WERI-Rb-1 (cell line): ENCODE measurements around the gene CDC42BPB.

Experiments used
- DNase-seq: peaks from one replicate; pipeline ENCODE4 v3.0.0-alpha.2; 2020
- H3K27ac ChIP-seq: fragments of 250-450 bp; sonication (Bioruptor Pico); 2 replicates; pipeline ENCODE4 v1.5.1; 2020; ENCODE audit warnings: mild to moderate bottlenecking, moderate library complexity
- H3K27me3 ChIP-seq: fragments of 250-450 bp; sonication (Bioruptor Pico); 2 replicates; pipeline ENCODE4 v1.5.1; 2021; ENCODE audit warnings: mild to moderate bottlenecking, low read depth, moderate library complexity; ENCODE audit not compliant: insufficient read depth, severe bottlenecking
- H3K36me3 ChIP-seq: fragments of 250-450 bp; sonication (Bioruptor Pico); 2 replicates; pipeline ENCODE4 v1.5.1; 2020; ENCODE audit warnings: mild to moderate bottlenecking, moderate library complexity
- H3K4me3 ChIP-seq: 2 replicates; pipeline ENCODE4 v1.5.1; 2011; ENCODE audit warnings: low read depth, mild to moderate bottlenecking, control low read depth, low read length
- H3K9me3 ChIP-seq: fragments of 250-450 bp; sonication (Bioruptor Pico); 2 replicates; pipeline ENCODE4 v1.5.1; 2021; ENCODE audit warnings: mild to moderate bottlenecking, moderate library complexity; ENCODE audit not compliant: severe bottlenecking
- CTCF ChIP-seq: IDR thresholded peaks from 2 replicates; pipeline ENCODE4 v1.5.1; 2011; ENCODE audit warnings: low read depth, mild to moderate bottlenecking, control low read depth, inconsistent platforms, low read length

The CDC42BPB gene

GRCh38 chr14:102980409-102980810, 76.9 kb downstream of the CDC42BPB start:
- no peaks in the 10 kb centered on the region for H3K9me3 ChIP-seq
- TF ChIP-seq CTCF, result no peak
- no peak overlapping the region for H3K27ac ChIP-seq
- H3K36me3 ChIP-seq, result peaks cover 67% of the 10 kb centered on the region
- no peak overlapping the region for H3K4me3 ChIP-seq
- no peak for DNase-seq
- no peaks in the 10 kb centered on the region for H3K27me3 ChIP-seq

- no peaks in the 10 kb centered on the region for H3K27me3 ChIP-seq
- no peaks in the 10 kb centered on the region for H3K9me3 ChIP-seq
- peaks cover 74% of the 10 kb centered on the region for H3K36me3 ChIP-seq
- no peak for TF ChIP-seq CTCF
- H3K4me3 ChIP-seq, result no peak overlapping the region
- H3K27ac ChIP-seq, result no peak overlapping the region
- DNase-seq, result no peak
These were observed 77.9 kb downstream of the CDC42BPB start for GRCh38 chr14:102979406-102979805.

- peaks cover 84% of the 10 kb centered on the region for H3K36me3 ChIP-seq
- H3K9me3 ChIP-seq, result no peaks in the 10 kb centered on the region
- no peaks in the 10 kb centered on the region for H3K27me3 ChIP-seq
- no peak overlapping the region for H3K4me3 ChIP-seq
- no peak for TF ChIP-seq CTCF
- no peak for DNase-seq
- H3K27ac ChIP-seq, result no peak overlapping the region
These were observed 79.9 kb downstream of the CDC42BPB start for GRCh38 chr14:102977475-102977874.

GRCh38 chr14:102975662-102976061, 81.7 kb downstream of the CDC42BPB start:
- H3K36me3 ChIP-seq, result peaks cover 91% of the 10 kb centered on the region
- no peaks in the 10 kb centered on the region for H3K27me3 ChIP-seq
- H3K4me3 ChIP-seq, result no peak overlapping the region
- H3K9me3 ChIP-seq, result no peaks in the 10 kb centered on the region
- DNase-seq, result no peak
- H3K27ac ChIP-seq, result no peak overlapping the region
- peak; percentile 50 for TF ChIP-seq CTCF

- H3K27me3 ChIP-seq, result no peaks in the 10 kb centered on the region
- H3K36me3 ChIP-seq, result peaks cover 91% of the 10 kb centered on the region
- TF ChIP-seq CTCF, result no peak
- no peaks in the 10 kb centered on the region for H3K9me3 ChIP-seq
- H3K4me3 ChIP-seq, result no peak overlapping the region
- no peak overlapping the region for H3K27ac ChIP-seq
- no peak for DNase-seq
These were observed 83.6 kb downstream of the CDC42BPB start for GRCh38 chr14:102973706-102974285.
